ENCODE measurements around the gene MADD.

DNA sequence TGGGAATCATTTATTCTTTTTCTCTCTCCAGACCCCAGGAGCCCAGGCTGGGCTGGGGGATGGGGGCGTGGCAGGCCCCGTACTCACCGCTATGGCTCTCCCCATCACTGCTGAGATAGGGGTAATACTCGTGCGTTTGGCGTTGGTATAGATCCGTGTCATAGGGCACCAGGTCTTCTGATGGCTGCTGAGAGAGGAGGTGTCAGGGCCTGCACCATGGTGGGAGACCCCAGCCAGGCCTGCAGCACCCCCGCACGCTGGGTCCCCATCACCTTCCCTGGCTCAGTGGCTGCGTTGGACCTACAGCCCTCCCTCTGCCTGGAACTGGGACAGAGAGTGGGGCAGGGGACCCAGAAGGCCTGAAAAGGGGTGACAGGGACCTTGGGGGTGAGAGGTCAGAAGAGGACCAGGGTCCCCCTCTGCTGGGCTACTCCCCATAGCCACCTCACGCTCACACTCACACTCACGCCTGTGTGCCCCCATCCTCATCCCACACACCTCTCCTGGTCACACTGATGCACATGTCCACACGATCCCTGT, 105.7 kb downstream of the MADD start:
- no peak for TF ChIP-seq EZH2 (IDR thresholded peaks at IDR 0.05; ENCODE audit: low read length, missing control alignments)
- TF ChIP-seq, protein P1, sequence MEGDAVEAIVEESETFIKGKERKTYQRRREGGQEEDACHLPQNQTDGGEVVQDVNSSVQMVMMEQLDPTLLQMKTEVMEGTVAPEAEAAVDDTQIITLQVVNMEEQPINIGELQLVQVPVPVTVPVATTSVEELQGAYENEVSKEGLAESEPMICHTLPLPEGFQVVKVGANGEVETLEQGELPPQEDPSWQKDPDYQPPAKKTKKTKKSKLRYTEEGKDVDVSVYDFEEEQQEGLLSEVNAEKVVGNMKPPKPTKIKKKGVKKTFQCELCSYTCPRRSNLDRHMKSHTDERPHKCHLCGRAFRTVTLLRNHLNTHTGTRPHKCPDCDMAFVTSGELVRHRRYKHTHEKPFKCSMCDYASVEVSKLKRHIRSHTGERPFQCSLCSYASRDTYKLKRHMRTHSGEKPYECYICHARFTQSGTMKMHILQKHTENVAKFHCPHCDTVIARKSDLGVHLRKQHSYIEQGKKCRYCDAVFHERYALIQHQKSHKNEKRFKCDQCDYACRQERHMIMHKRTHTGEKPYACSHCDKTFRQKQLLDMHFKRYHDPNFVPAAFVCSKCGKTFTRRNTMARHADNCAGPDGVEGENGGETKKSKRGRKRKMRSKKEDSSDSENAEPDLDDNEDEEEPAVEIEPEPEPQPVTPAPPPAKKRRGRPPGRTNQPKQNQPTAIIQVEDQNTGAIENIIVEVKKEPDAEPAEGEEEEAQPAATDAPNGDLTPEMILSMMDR (conservative IDR thresholded peaks at IDR 0.05 in 1 of 2, IDR thresholded peaks at IDR 0.05 in 1 of 2; ENCODE audit: low read depth in 1 of 2, low read length in 2 of 2): no peak
